ENCODE measurements around the gene CNOT10.
"Not testable (repeated sequence)": the region's sequence is repeated elsewhere in the genome, so short reads cannot be mapped to it uniquely, and the experiment has no call there.

The CNOT10 gene

GRCh38 chr3:32758375-32758753 lies 73.4 kb downstream of the CNOT10 start:
- no peak for DNase-seq

GRCh38 chr3:32759342-32759741 lies 74.4 kb downstream of the CNOT10 start:
- no peak for DNase-seq

- DNase-seq, result no peak
These were observed 79.5 kb downstream of the CNOT10 start for GRCh38 chr3:32764481-32764880.

- DNase-seq, result no peak
These were observed 93.4 kb downstream of the CNOT10 start for GRCh38 chr3:32778389-32778788.

- DNase-seq, result no peak
These were observed 95.2 kb downstream of the CNOT10 start for GRCh38 chr3:32780071-32780734.

- DNase-seq, result peak; percentile 14
These were observed 95.8 kb downstream of the CNOT10 start for GRCh38 chr3:32780735-32781210.

GRCh38 chr3:32781211-32781968 lies 96.4 kb downstream of the CNOT10 start:
- DNase-seq, result peak; percentile 70

GRCh38 chr3:32781969-32782270 lies 96.9 kb downstream of the CNOT10 start:
- not testable (repeated sequence) for DNase-seq

- no peak for DNase-seq
These were observed 97.4 kb downstream of the CNOT10 start for GRCh38 chr3:32782407-32782806.

- DNase-seq, result no peak
These were observed 106.8 kb downstream of the CNOT10 start for GRCh38 chr3:32791833-32792232.

- DNase-seq, result no peak
These were observed 109.7 kb downstream of the CNOT10 start for GRCh38 chr3:32794487-32795308.

- DNase-seq, result not testable (repeated sequence)
These were observed 111.5 kb downstream of the CNOT10 start for GRCh38 chr3:32796384-32796950.

- DNase-seq, result no peak
These were observed 112.8 kb downstream of the CNOT10 start for GRCh38 chr3:32797776-32798175.

- DNase-seq, result not testable (repeated sequence)
These were observed 116.5 kb downstream of the CNOT10 start for GRCh38 chr3:32801440-32801839.

- no peak for DNase-seq
These were observed 128.2 kb downstream of the CNOT10 start for GRCh38 chr3:32813180-32813579.

GRCh38 chr3:32814361-32814760 lies 129.4 kb downstream of the CNOT10 start:
- no peak for DNase-seq

- no peak for DNase-seq
These were observed 131.0 kb downstream of the CNOT10 start for GRCh38 chr3:32815841-32816438.

GRCh38 chr3:32816439-32817256 lies 131.7 kb downstream of the CNOT10 start:
- no peak for DNase-seq

GRCh38 chr3:32817257-32817557 lies 132.2 kb downstream of the CNOT10 start:
- no peak for DNase-seq

- no peak for DNase-seq
These were observed 132.7 kb downstream of the CNOT10 start, which contains the start of gene TRIM71 for GRCh38 chr3:32817558-32818228. TSS of gene TRIM71 (plus strand) at chr3:32817997. CDS start at chr3:32818081, 84 bp downstream.

- no peak for DNase-seq
These were observed 133.4 kb downstream of the CNOT10 start for GRCh38 chr3:32818229-32818969.

Data from SHP77 treated with DMSO at 0.1 percent for 48 hours (cell line).